Measurements from ENCODE around the gene LIN7C. TPM values are rescaled to one million over a fixed set of nuclear protein-coding genes. Genes with fewer than 3 reads are reported as not detected.

LIN7C gene
- total and polyA plus RNA-seq, 2 of the 13 experiments (the other 11 are each of a cell fraction or from before 2014, with no cell fraction given): 14.8 to 37.2 TPM

DNA sequence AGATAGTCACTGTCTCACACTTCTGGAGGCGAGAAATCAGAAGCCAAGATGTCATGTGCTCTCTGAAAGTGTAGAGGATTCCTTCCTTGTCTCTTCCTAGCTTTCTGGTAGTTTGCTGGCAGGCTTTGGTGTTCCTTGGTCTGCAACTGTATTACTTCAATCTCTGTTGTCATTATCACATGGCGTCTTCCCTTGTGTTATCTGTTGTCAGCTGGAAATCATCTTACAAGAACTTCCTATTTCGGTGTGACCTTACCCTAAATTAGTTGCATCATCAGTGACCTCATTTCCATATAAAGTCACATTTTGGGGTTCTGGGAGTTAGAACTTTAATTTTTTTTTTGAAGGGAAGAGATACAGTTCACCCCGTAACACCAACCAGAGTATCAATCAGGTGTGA is 3.3 kb upstream of the LIN7C start:
- Histone ChIP-seq H3K27ac (ENCODE audit: extremely low read length, insufficient read depth, low read length) (no peak overlapping the region), H3K4me1 (ENCODE audit: insufficient read depth, low read length) (peaks cover 33% of the 10 kb centered on the region), H3K79me2 (ENCODE audit: insufficient read depth, low read length) (peaks cover 17% of the 10 kb centered on the region), H3K4me3 (replicated peaks in 1 of 3; ENCODE audit: insufficient read depth in 1 of 3, low read depth in 2 of 3, low read length in 3 of 3) (no peak overlapping the region), H3K36me3 (replicated peaks in 1 of 2; ENCODE audit: control insufficient read depth in 1 of 2, insufficient read depth in 2 of 2, low read length in 2 of 2) (no peaks in the 10 kb centered on the region), H4K20me1 (ENCODE audit: insufficient read depth, low read length) (peaks cover 11% of the 10 kb centered on the region; the same call in 1 of the 2 replicates), H3K9ac (ENCODE audit: insufficient read depth, low read depth, low read length) (no peak overlapping the region), H2AFZ (ENCODE audit: low read length) (no peak overlapping the region), H3K27me3 (ENCODE audit: control insufficient read depth in 1 of 2, insufficient read depth in 2 of 2, low read length in 2 of 2) (peaks cover 0 to 6% of the 10 kb centered on the region in 2 experiments; a peak in 1 of 5 replicates), H3K4me2 (ENCODE audit: low read depth, low read length) (no peak overlapping the region), H3K9me3 (ENCODE audit: low read length) (no peaks in the 10 kb centered on the region)
- no peak for DNase-seq (ENCODE audit: low spot score)
- BruUV-seq (replicated peaks): no TSS peak
- no peak for ATAC-seq
- FAIRE-seq: no peak
- POLR2A ChIA-PET: no interaction called here
- intact Hi-C loops (cut with micrococcal nuclease; ENCODE audit: unreplicated experiment) (no loop called here), in situ Hi-C loops (cut with HindIII; ENCODE audit: extremely low pct_ligation_motif_present, low pct_unique_long_range_greater_than_20kb) (no loop called here)
- CTCF ChIA-PET (ENCODE audit: low intra/inter-chr PET ratio, low total read pairs): no interaction called here
- WGBS (ENCODE audit: low lambda C conversion rate): 94% methylated on average over 4 of the region's 4 CpGs
- TF ChIP-seq ZNF580 (CRISPR knock-in tag; IDR thresholded peaks at IDR 0.05; ENCODE audit: borderline replicate concordance, low read depth) (no peak), THAP9 (CRISPR knock-in tag; IDR thresholded peaks at IDR 0.05; ENCODE audit: borderline replicate concordance) (no peak), CEBPB (IDR thresholded peaks at IDR 0.05; ENCODE audit: borderline replicate concordance, low read depth, low read length) (0 out of 2 replicates have a peak, but pooled peaks have one; percentile 4), ZNF841 (CRISPR knock-in tag; IDR thresholded peaks at IDR 0.05; ENCODE audit: borderline replicate concordance) (no peak), THAP8 (CRISPR knock-in tag; IDR thresholded peaks at IDR 0.05; ENCODE audit: borderline replicate concordance) (no peak), IKZF1 (IDR thresholded peaks at IDR 0.05) (no peak), ZNF556 (CRISPR knock-in tag; IDR thresholded peaks at IDR 0.05; ENCODE audit: borderline replicate concordance) (no peak), GATA4 (IDR thresholded peaks at IDR 0.05; ENCODE audit: borderline replicate concordance, low read depth) (no peak), HMG20B (CRISPR knock-in tag; conservative IDR thresholded peaks at IDR 0.05) (no peak), MTF1 (CRISPR knock-in tag; IDR thresholded peaks at IDR 0.05) (no peak), ATF7 (IDR thresholded peaks at IDR 0.05) (peak; percentile 26; the same call in 1 of the 2 replicates), ATF7 (CRISPR knock-in tag; IDR thresholded peaks at IDR 0.05) (no peak), ZNF772 (CRISPR knock-in tag; IDR thresholded peaks at IDR 0.05) (no peak), ZNF543 (CRISPR knock-in tag; IDR thresholded peaks at IDR 0.05) (no peak), ZXDC (CRISPR knock-in tag; IDR thresholded peaks at IDR 0.05) (no peak), CREB1 (IDR thresholded peaks at IDR 0.05) (0 out of 2 replicates have a peak, but pooled peaks have one; percentile 3), CREB1 (CRISPR knock-in tag; IDR thresholded peaks at IDR 0.05) (no peak)
